Activated T-helper 1 cell treated with Interleukin-2 at 50 U/mL for 16 hours (primary cell): ENCODE measurements around the gene SFT2D1.
"Not testable (repeated sequence)": the region's sequence is repeated elsewhere in the genome, so short reads cannot be mapped to it uniquely, and the experiment has no call there.

ENCODE experiments used
- DNase-seq: peaks from one replicate; pipeline ENCODE4 v3.0.0-alpha.2; 2020; ENCODE audit warnings: low read depth

The SFT2D1 gene

DNA sequence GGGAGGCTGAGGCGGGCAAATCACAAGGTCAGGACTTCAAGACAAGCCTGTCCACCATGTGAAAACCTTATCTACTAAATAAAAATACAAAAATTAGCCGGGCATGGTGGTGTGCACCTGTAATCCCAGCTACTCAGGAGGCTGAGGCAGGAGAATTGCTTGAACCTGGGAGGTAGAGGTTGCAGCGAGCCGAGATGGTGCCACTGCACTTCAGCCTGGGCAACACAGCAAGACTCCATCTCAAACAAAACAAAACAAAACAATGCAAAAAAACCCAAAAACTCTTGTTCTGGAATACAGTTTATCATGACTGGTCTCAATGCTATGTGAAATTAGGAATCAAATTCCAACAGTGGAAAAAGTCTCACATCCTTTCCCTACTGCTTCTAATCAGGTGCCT lies 20.1 kb upstream of the SFT2D1 start:
- DNase-seq = not testable (repeated sequence)

DNA sequence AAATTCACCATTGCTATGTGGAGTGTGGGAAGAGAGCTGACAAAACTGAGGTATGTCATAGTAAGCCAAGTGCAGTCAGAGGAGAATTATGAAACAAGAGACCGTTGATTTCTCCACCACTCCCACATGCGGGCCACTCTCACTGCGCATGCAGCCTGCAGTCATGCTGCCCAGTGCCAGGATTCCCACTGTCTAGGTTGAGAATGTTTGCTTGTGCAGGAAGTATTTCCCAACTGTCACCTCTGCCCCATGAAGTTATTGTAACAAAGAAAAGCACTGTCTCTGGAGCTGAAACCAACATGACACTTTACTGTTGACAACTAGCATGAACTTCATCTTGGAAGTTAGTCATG lies 18.7 kb upstream of the SFT2D1 start:
- DNase-seq = no peak

DNA sequence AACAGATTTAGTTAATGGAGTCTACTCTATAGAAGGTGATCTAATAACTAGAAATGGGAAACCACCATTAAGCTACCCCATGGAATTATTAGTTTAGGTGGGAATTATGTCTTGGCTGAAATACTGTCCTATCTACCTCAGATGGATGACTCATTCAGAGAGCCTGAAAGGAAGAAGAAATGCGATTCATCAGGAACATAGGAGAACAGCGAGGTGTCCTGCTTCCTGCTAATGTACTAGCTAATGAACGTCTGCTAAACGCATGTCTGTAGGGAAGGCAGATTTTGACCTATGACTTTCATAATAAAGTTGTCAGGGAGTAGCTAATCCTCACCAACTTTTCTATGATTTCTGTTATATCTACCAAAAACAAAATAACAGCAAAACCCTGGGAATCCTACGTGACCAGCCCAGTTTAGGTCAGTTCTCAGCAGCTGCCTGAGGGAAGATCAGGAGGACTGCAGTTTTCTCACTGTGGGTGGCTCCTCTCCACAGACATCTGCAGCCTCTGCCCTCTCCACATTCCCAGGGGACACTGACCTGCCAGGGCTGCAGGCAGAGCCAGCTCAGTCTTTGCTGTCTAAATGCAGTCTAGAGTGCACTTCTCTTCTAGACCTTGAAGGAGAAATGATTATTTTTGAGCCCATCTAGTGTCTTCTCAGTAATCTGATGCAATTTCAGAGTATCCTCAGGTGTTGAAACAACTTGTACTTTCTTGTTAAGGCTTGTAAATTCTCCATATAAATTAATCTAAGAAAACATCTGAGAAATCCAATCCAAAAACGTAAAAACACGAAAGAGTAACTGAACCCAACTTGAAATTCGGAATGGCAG lies 18.1 kb upstream of the SFT2D1 start:
- DNase-seq = no peak

DNA sequence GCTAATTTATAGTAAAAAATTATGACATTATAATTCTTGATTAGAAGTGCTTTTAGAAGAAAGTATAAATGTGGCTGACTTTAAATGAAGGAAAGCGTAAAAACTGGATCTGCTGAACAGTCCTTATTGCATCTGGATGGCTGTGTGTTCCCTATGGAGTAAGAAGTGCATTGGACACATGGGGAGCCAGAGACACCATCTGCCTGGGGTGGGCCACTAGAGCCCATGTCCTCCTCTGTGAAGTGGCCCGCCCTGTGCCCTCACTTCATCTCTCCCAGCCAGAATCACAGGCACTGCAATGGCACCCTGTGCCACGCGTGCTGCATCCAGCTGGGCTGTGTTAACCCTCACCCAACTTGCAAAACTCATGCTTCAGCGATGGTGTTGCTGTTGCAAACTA lies 13.2 kb upstream of the SFT2D1 start:
- no peak for DNase-seq

DNA sequence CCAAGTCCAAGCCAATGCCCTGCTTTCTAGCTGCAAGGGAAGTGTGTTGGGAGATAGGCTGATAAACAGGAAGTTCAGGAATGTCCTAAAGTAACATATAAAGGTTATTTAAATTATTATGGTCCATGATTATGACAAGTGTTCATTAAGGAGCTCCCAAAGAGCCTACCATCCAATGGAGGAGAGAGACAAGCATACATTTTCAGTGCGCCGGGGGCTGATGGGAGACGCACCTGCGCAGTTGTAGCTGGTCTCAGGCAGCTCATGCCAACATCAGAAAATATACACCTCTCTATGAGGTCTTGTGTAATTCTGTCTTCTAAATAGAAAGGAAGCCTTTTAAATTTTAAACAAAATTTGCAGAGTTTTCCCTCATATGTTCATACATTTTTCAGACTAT lies 12.6 kb upstream of the SFT2D1 start:
- DNase-seq = no peak

DNA sequence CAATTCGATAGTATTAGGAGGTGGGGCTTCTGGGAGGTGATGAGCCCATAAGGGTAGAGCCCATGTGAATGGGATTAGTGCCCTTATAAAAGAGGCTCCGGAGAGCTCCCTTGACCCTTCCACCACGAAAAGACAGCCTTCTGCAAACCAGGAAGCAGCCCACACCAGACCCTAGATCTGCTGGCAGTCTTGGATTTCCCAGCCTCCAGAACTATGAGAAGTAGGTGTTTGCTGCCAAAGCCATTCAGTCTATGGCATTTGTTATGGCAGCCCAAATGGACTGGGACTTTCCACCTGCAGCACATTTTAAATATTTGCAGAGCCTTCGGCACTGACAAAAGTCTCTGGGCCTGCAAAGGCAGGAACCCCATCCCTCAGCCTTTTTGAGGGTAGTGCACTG lies 11.8 kb upstream of the SFT2D1 start:
- no peak for DNase-seq

DNA sequence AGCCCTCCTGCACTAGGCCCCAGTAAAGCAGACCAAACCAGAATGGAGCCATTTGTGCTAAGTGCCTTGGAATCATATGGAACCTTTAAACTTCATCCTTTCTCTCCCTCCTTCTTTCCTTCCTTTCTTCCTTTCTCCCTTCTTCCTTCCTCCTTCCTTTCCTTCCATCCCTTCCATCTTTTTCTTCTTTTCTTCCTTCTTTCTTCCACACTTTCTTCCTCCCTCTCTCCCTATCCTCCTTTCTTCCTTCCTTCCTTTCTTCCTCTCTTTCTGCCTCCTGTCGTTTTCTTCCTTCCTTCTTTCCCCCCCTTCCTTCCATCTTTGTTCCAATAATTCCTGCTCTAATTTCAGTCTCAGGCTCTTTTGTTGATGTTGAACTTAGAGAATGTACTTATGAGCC lies 11.2 kb upstream of the SFT2D1 start:
- no peak for DNase-seq

DNA sequence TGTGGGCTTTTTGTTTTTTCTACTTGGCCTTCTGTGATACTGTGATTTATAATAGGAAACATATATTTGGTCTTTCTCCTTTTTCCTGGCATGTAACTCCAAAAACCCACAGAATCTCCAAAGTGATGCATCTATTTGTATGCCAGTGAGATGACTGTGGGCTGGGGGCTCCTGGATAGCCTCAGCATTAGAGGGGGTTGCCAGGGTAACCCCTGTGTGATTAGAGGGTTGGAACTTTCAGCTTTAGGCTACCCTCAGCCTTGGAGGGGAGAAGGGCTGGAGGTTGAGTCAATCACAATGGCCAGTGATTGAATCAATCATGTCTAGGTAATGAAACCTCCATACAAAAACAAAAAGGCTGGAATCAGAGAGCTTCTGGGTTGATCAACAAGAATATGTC lies 10.6 kb upstream of the SFT2D1 start:
- no peak for DNase-seq

DNA sequence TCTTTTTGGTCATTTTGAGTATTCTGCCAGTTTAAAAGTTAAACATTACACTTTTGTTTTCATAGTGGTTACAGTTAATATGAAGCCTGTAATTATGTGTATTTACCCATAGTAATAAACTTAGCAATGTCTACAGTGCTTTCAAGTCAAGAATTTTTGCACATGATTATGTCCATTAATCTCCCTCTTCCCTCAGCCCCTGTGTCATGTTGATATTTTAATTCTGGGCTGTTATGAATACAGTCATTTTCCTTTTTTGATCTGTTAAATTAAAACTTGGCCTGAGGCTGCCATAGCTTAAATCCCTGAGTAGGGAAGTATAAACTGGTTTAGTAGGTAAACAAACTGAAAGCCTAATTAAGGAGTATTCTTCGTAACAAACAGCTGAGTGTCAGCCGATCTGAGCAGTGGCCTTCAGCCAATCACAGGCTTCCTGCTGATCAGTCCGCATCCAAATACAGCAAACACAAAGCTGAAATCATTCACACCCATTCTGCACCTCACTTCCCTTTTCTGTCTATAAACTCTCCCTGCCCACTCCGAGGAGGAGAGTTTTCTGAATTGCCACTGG lies 9.5 kb upstream of the SFT2D1 start:
- no peak for DNase-seq

DNA sequence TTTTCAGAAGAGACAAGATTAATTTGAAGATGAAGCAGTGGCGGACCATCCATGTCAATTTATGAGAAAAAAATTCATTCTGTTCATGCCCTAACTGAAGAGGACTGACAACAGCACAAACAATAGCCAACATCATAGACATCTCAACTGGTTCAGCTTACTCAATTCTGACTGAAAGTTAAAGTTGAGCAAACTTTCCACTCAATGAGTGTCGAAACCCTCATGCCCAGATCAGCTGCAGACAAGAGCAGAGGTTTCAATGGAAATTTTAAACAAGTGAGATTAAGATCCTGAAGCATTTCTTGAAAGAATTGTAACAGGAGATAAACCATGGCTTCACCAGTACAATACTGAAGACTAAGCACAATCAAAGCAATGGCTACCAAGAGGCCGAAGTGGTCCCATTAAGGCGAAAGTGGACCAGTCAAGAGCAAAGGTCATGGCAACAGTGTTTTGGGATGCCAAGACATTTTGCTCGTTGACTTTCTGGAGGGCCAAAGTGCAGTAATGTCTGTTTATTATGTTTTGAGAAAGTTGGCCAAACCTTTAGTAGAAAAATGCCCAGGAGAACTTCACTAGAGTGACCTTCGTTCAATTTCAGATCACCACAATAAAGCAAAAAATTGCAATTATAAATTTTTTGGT lies 6.1 kb upstream of the SFT2D1 start:
- no peak for DNase-seq

DNA sequence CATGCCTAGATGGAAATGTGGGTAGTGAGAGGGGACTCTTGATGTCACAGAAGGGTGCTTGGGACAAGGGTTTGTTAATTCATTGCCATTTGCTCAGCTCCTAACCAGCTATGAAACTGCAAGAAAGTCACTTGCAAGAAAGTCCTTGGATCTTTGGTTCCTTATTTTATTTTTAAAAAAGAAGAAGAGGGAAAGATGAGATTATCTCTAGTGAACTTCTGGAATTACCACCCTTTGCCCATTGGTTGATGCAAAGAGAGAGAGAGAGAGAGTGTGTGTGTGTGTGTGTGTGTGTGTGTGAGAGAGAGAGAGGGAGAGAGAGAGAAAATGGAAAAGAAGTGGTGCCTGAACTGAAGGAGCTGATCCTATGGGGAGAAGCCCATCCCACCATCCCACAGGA lies 4.6 kb upstream of the SFT2D1 start:
- no peak for DNase-seq

DNA sequence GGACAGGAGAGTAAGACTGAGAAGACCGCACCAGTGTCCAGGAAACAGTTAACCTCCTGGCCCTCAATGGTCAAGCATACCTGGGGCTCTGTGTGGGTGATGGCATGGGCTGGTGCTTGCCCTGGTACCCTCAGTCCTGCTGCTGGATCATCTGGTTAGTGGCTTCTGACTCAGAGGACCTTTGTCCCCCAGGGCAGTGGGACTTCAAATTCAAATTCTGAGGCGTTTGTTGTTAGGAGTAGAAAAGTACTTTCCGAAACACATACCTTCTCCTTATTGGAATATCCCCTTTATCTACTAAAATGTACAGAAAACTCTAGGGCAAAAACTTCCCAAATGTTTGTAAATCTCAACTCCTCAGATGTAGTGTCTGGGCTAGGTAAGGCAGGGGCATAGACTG lies 4.1 kb upstream of the SFT2D1 start:
- DNase-seq = no peak

DNA sequence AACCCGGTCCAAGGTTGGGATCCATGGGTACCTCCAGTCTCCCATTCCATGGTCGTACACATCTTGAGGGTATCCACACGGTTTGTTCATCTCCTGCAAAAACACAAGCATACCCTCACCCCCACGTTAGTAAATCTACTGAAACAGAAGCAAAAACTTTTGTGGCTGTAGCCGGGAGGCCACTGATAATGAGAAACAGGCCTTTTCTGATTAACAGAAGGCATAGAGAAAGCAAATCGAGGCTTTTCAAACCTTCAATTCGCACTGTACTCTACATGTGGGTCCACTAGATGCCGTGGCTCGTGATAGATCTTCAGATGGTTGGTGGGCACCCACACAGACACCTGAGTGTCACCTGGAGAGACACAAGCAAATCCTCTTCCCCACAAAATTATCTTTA lies 3.3 kb upstream of the SFT2D1 start:
- not testable (repeated sequence) for DNase-seq

DNA sequence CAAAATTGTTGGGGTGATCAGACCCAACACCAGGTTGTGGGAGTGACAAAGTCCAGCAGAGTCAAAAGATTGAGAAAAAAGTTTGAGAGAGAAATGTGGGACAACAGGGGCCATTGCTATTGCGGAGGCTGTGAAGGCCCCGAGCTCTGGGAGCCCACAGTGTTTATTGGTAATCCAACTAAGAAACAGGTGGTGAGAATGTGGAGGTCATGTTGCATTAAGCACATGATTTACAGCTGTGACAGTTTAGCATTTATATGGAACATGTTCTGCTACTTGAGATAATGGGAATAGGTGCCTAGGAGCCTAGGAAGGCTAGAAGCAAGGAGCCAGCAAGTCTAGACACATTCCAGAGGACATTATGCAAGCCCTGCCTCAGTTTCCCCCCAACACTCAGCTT lies 2.6 kb upstream of the SFT2D1 start:
- DNase-seq = not testable (repeated sequence)

DNA sequence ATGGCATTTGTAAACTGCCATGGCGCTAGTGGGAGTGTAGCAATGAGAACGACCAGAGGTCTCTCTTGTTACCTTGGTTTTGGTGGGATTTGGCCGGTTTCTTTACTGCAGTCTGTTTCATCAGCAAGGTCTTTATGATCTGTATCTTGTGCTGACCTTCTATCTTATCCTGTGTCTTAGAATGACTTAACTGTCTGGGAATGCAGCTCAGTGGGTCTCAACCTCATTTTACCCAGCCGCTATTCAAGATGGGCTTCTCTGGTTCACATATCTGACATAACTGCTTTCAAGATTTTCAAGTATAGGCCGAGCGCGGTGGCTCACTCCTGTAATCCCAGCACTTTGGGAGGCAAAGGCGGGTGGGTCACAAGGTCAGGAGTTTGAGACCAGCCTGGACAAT lies 1.9 kb upstream of the SFT2D1 start:
- DNase-seq = no peak

DNA sequence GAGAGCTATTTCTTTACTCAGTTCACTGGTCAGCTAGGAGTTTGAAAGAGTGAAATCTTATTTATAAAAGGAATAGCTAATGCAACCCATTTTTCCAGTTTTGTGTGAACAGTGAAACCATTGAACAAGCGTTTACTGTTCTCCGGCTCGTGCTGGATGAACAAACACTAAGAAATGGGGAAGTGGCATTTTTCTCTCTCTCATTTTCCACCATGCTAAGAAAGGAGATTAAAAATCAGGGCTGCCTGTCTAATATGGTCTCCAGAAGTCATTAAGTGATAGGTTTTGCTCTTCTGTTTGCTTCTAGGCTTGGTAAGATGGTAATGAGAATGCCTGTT lies 774 bp upstream of the SFT2D1 start:
- DNase-seq = no peak

DNA sequence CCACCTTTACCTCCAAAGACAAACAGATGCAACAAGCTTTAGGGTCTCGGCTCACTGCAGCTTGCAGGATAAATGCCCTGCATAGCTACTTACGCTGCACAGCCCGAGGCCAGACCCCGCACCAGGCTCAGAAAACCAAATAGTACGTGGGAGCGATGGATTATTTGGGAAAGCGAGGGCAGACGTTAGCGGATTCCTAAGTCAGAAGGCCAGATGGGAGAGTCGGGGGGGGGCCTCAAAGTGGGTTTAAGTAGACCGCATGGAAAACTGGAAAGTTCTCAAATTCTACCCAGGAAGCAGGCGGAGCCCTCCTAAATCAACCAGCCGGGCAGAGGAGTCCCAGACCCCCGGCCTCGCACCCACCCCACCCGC lies 382 bp downstream of the SFT2D1 start:
- no peak for DNase-seq

DNA sequence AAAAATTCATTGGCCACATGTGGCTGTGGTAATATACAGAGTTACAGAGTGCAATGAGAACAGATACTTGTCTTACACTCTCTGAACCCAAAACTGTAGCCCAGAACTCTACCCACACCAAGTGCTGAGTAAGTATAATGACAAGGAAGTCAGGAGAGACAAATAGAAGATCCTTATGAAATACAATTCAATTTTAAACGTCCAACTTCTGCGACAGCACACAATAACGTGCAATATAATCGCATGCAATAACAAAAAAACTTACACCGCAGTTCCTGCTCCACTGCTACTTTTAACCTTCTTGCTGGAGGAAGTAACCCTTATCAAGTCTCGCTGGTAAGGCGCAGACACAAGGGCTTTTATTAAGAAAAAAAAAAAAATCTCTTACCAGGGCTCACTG lies 881 bp downstream of the SFT2D1 start:
- DNase-seq = no peak

DNA sequence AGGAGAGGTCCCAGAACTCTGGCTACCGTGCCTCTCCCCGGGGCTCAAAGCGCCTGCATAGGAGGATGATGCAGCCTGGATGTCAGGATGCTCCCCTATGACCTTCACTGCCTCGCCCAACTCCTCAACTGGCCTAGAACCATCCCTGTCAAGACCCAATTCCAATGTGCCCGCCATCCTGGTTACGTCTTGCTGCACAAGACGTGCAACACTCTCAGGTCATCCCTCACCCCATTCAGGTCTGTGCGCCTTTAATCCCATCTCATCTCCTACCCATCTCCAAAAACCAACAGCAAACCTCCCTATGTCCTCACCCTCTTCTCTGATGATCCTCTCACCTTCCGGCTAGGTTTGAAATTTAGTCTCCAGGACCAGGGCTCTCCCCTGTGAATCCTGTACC lies 3.5 kb downstream of the SFT2D1 start:
- DNase-seq = no peak

DNA sequence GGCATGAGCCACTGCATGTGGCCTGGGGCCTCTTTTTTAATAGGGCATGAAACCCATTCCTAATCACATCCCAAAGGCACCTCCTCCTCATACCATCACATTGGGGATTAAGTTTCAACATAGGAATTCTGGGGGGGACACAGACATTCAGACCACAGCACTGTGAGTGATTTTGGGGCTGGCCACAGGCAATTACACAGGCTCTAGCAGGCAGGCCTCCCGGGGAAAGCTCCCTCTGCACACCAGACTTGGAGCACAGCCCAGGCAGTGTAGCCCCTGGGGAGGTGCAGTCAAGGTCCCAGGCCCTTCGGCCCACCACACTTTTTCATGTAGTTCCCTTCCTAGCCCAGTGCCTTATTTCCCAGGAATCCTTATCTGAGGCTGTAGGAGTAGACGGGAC lies 5.5 kb downstream of the SFT2D1 start:
- no peak for DNase-seq

DNA sequence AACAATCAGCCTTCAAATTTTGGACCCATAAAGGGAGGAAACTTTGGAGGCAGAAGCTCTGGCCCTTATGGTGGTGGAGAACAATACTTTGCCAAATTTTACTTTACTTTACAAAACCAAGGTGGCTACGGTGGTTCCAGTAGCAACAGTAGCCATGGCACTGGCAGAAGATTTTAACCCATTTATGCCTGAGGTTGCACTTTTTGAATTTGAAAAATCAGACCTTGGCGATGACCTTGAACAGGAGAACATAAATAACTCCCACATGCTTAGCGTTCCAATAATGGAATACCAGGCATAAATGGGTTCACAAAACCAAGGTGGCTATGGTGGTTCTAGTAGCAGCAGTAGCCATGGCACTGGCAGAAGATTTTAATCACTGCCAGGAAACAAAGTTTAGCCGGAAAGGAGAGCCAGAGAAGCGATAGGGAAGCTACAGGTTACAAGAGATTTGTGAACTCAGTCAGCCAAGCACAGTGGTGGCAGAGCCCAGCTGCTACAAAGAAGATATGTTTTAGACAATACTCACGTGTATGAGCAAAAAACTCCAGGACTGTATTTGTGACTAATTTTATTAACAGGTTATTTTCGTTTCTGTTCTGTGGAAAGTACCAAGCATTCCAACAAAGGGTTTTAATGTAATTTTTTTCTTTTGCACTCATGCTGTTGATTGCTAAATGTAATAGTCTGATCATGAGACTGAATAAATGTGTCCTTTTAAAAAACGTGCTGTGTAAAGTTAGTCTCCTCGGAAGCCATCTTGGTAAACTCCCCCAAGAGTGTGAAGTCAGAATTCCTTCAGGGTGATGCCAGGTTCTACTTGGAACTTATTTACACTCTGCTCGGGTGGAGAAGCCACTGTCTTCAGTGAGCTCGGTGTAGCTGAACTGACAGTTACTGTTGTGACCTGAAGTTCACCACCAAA lies 6.7 kb downstream of the SFT2D1 start:
- no peak for DNase-seq

DNA sequence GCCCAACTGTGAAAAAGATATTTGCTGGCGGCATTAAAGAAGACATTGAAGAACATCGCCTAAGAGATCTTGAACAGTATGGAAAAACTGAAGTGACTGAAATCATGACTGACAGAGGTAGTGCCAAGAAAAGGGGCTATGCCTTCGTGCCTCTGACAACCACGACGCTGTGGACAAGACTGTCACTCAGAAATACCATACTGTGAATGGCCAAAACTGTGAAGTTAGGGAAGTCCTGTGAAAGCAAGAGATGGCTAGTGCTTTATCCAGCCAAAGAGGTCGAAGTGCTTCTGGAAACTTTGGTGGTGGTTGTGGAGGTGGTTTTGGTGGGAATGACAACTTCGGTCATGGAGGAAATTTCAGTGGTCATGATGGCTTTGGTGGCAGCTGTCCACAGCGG lies 7.5 kb downstream of the SFT2D1 start:
- DNase-seq = no peak
